CD14-positive monocyte (primary cell): Measurements from ENCODE around the gene EBF3. TPM values are rescaled to one million over a fixed set of nuclear protein-coding genes. Genes with fewer than 3 reads are reported as not detected.

Source experiments
- DNase-seq, 3 donors: peaks; one replicate each; pipeline ENCODE4 v3.0.0-alpha.2; 2011 to 2022
- H2AFZ ChIP-seq: 2 replicates; pipeline ENCODE4 v1.6.0; 2012; ENCODE audit warnings: mild to moderate bottlenecking, low read depth, low read length, inconsistent platforms; ENCODE audit not compliant: insufficient read depth, poor library complexity, severe bottlenecking
- H3K27ac ChIP-seq, 2 donors: 1 replicate in 1 of 2; 2 replicates in 1 of 2; pipeline ENCODE4 v1.5.1; 2012 to 2013; ENCODE audit warnings: low read length in 2 of 2, control low read depth in 1 of 2, inconsistent platforms in 1 of 2, low read depth in 1 of 2, mild to moderate bottlenecking in 1 of 2
- H3K27me3 ChIP-seq, 2 donors: one replicate each; pipeline versions ENCODE4 v1.6.0 to v1.6.1; 2011 to 2013; ENCODE audit warnings: low read length in 2 of 2; ENCODE audit not compliant: control insufficient read depth in 2 of 2, insufficient read depth in 2 of 2
- H3K36me3 ChIP-seq, 2 donors: replicated peaks in 1 of 2; 1 replicate in 1 of 2; 2 replicates in 1 of 2; pipeline versions ENCODE4 v1.5.1 to v1.6.1; 2012 to 2013; ENCODE audit warnings: low read length in 2 of 2, control low read depth in 1 of 2, inconsistent platforms in 1 of 2, mild to moderate bottlenecking in 1 of 2; ENCODE audit not compliant: insufficient read depth in 2 of 2, control insufficient read depth in 1 of 2
- H3K4me1 ChIP-seq, 2 donors: 1 replicate in 1 of 2; 2 replicates in 1 of 2; pipeline versions ENCODE4 v1.5.1 to v1.6.1; 2012 to 2013; ENCODE audit warnings: low read length in 2 of 2, control low read depth in 1 of 2, inconsistent platforms in 1 of 2, mild to moderate bottlenecking in 1 of 2, moderate library complexity in 1 of 2; ENCODE audit not compliant: insufficient read depth in 2 of 2, control insufficient read depth in 1 of 2
- H3K4me2 ChIP-seq: replicated peaks from 2 replicates; pipeline ENCODE3; 2012; ENCODE audit warnings: low read length, moderate library complexity, mild to moderate bottlenecking; ENCODE audit not compliant: poor library complexity, severe bottlenecking; ENCODE audit errors: extremely low read depth
- H3K4me3 ChIP-seq, 3 experiments: fragments of 200-600 bp in 1 of 3; sonication (generic) in 1 of 3; replicated peaks in 1 of 3; 1 replicate in 2 of 3; 2 replicates in 1 of 3; pipeline ENCODE4 v1.5.1; 2011 to 2013; ENCODE audit warnings: low read length in 3 of 3, mild to moderate bottlenecking in 3 of 3, control low read depth in 2 of 3, low read depth in 2 of 3, inconsistent platforms in 1 of 3, moderate library complexity in 1 of 3
- H3K79me2 ChIP-seq: 2 replicates; pipeline ENCODE4 v1.6.0; 2012; ENCODE audit warnings: mild to moderate bottlenecking, control low read depth, inconsistent platforms, low read length, moderate library complexity; ENCODE audit not compliant: insufficient read depth
- H3K9ac ChIP-seq: 2 replicates; pipeline ENCODE4 v1.6.0; 2017; ENCODE audit warnings: low read length, mild to moderate bottlenecking; ENCODE audit not compliant: insufficient read depth, poor library complexity, severe bottlenecking
- H3K9me3 ChIP-seq, 2 donors: replicated peaks in 1 of 2; 1 replicate in 1 of 2; 2 replicates in 1 of 2; pipeline versions ENCODE4 v1.5.1 to v1.6.1; 2012 to 2013; ENCODE audit warnings: low read length in 2 of 2, control low read depth in 1 of 2; ENCODE audit not compliant: control insufficient read depth in 1 of 2, insufficient read depth in 1 of 2
- H4K20me1 ChIP-seq: 2 replicates; pipeline ENCODE4 v1.6.0; 2012; ENCODE audit warnings: mild to moderate bottlenecking, low read length, control low read depth, moderate library complexity; ENCODE audit not compliant: insufficient read depth
- H3K27ac Mint-ChIP-seq, 7 donors: one replicate each; pipeline ENCODE4 v1.8.0; 2020; ENCODE audit warnings: mild to moderate bottlenecking in 7 of 7, mixed read lengths in 7 of 7, moderate library complexity in 6 of 7, inconsistent platforms in 2 of 7
- H3K27me3 Mint-ChIP-seq, 3 donors: one replicate each; pipeline ENCODE4 v1.8.0; 2021 to 2022; ENCODE audit warnings: low read depth in 3 of 3, mild to moderate bottlenecking in 3 of 3, mixed read lengths in 3 of 3, moderate library complexity in 3 of 3, inconsistent platforms in 1 of 3
- H3K36me3 Mint-ChIP-seq, 2 donors: one replicate each; pipeline ENCODE4 v1.8.0; 2020; ENCODE audit warnings: mixed read lengths in 2 of 2, inconsistent platforms in 1 of 2, mild to moderate bottlenecking in 1 of 2
- H3K4me1 Mint-ChIP-seq: one replicate; pipeline ENCODE4 v1.8.0; 2020; ENCODE audit warnings: mild to moderate bottlenecking, mixed read lengths
- H3K4me3 Mint-ChIP-seq, 2 donors: one replicate each; pipeline ENCODE4 v1.8.0; 2020; ENCODE audit warnings: mild to moderate bottlenecking in 2 of 2, mixed read lengths in 2 of 2, moderate library complexity in 1 of 2
- H3K9me3 Mint-ChIP-seq, 7 donors: one replicate each; pipeline ENCODE4 v1.8.0; 2020 to 2022; ENCODE audit warnings: mixed read lengths in 7 of 7, mild to moderate bottlenecking in 6 of 7, moderate library complexity in 6 of 7, inconsistent platforms in 2 of 7
- CTCF ChIP-seq: fragments of 200-600 bp; IDR thresholded peaks from one replicate; pipeline ENCODE4 v1.8.0; 2022; ENCODE audit warnings: antibody characterized with exemption, mild to moderate bottlenecking
- WGBS: methylation state at CpG from one replicate; pipeline ENCODE4 v1.1.5; 2013; ENCODE audit warnings: missing lambda C conversion rate; ENCODE audit not compliant: insufficient coverage; 5-methylcytosine and 5-hydroxymethylcytosine counted together
- intact Hi-C, 2 donors: fragments of 100-400 bp; cut with micrococcal nuclease; formaldehyde crosslinking; loops; one replicate each; pipeline versions ENCODE4 v1.15.0 to v1.15.1; 2023
- polyA plus RNA-seq, 3 donors: library from polyadenylated mRNA; depleted of rRNA in 1 of 3; unstranded in 2 of 3; stranded (reverse) in 1 of 3; fragments of 300-500 nt in 2 of 3; fragments of >200 nt in 1 of 3; fragmentation: Illumina TruSeq in 2 of 3; gene quantifications; 1 replicate in 2 of 3; 2 replicates in 1 of 3; pipeline ENCODE4 v1.2.3, GENCODE V29; 2012 to 2021

Gene EBF3
- polyA plus RNA-seq, 3 donors: not detected

GRCh38 chr10:129850316-129850715 is 113.8 kb downstream of the EBF3 start:
- H4K20me1 ChIP-seq: no peaks in the 10 kb centered on the region
- Mint-ChIP-seq H3K36me3 (no peaks in the 10 kb centered on the region), H3K4me3 (no peak overlapping the region), H3K9me3 (no peaks in the 10 kb centered on the region), H3K4me1 (peaks cover 4% of the 10 kb centered on the region), H3K27ac (peak overlapping the region in 1 of 7 donors; percentile 63), H3K27me3 (peaks cover 0 to 2% (median 0%) of the 10 kb centered on the region in 3 donors)
- no peak overlapping the region for H3K27ac ChIP-seq
- no peak for TF ChIP-seq CTCF
- no peaks in the 10 kb centered on the region for H3K27me3 ChIP-seq
- no peaks in the 10 kb centered on the region for H3K36me3 ChIP-seq
- H3K9me3 ChIP-seq: no peaks in the 10 kb centered on the region
- no peak overlapping the region for H3K4me3 ChIP-seq
- no peak for DNase-seq
- 98% methylated on average over 6 of the region's 10 CpGs for WGBS
- H3K9ac ChIP-seq: no peak overlapping the region
- no peak overlapping the region for H2AFZ ChIP-seq
- H3K79me2 ChIP-seq: no peaks in the 10 kb centered on the region
- no peak overlapping the region for H3K4me2 ChIP-seq
- intact Hi-C loops: no loop called here
- H3K4me1 ChIP-seq: no peaks in the 10 kb centered on the region

- no peaks in the 10 kb centered on the region for H3K36me3 Mint-ChIP-seq
- Histone ChIP-seq H2AFZ (no peak overlapping the region), H4K20me1 (no peaks in the 10 kb centered on the region), H3K9ac (no peak overlapping the region), H3K27ac (no peak overlapping the region), H3K4me3 (no peak overlapping the region), H3K4me1 (no peaks in the 10 kb centered on the region), H3K27me3 (no peaks in the 10 kb centered on the region), H3K9me3 (no peaks in the 10 kb centered on the region), H3K4me2 (no peak overlapping the region), H3K79me2 (no peaks in the 10 kb centered on the region), H3K36me3 (no peaks in the 10 kb centered on the region)
- 96% methylated on average over 5 of the region's 15 CpGs for WGBS
- no peak for DNase-seq
- intact Hi-C loops: no loop called here
- H3K4me1 Mint-ChIP-seq: peaks cover 4% of the 10 kb centered on the region
- no peaks in the 10 kb centered on the region for H3K9me3 Mint-ChIP-seq
- no peak overlapping the region for H3K27ac Mint-ChIP-seq
- TF ChIP-seq CTCF: no peak
- peaks cover 0 to 2% (median 0%) of the 10 kb centered on the region in 3 donors for H3K27me3 Mint-ChIP-seq
- no peak overlapping the region for H3K4me3 Mint-ChIP-seq
Observed at GRCh38 chr10:129849853-129850252, 114.2 kb downstream of the EBF3 start.
